ENCODE measurements around the gene ZNHIT1.

DNA sequence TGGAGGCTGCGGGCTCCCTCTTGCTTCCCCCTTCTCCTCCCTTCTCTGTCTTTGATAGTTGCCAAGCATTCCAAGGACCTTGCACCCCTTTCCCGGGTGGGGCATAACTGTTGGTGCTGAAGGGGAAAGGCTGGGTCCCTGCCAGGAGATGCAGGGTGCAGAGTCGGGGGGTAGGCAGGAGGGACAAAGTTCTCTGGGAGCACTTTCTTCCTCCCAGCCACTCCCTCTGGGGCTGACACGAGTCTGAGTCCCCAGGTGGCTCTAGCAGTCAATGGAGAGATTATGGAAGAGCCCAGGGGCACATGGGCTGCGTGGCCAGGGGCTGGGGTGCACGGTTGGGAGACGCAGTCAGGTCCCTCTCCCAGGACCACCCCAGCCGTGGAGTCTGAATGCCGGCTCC, 17.6 kb downstream of the ZNHIT1 start:
- no peak for TF ChIP-seq POLR2A (IDR thresholded peaks at IDR 0.05)
- TF ChIP-seq, protein P1, sequence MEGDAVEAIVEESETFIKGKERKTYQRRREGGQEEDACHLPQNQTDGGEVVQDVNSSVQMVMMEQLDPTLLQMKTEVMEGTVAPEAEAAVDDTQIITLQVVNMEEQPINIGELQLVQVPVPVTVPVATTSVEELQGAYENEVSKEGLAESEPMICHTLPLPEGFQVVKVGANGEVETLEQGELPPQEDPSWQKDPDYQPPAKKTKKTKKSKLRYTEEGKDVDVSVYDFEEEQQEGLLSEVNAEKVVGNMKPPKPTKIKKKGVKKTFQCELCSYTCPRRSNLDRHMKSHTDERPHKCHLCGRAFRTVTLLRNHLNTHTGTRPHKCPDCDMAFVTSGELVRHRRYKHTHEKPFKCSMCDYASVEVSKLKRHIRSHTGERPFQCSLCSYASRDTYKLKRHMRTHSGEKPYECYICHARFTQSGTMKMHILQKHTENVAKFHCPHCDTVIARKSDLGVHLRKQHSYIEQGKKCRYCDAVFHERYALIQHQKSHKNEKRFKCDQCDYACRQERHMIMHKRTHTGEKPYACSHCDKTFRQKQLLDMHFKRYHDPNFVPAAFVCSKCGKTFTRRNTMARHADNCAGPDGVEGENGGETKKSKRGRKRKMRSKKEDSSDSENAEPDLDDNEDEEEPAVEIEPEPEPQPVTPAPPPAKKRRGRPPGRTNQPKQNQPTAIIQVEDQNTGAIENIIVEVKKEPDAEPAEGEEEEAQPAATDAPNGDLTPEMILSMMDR (IDR thresholded peaks at IDR 0.05 in 8 of 11, conservative IDR thresholded peaks at IDR 0.05 in 3 of 11): no peak

Measured in spleen (tissue), 7 donors.